ENCODE data around the gene DPP10.

DPP10 gene

GRCh38 chr2:115440746-115441145 is 998.3 kb downstream of the DPP10 start:
- peak; percentile 4 for DNase-seq

DNA sequence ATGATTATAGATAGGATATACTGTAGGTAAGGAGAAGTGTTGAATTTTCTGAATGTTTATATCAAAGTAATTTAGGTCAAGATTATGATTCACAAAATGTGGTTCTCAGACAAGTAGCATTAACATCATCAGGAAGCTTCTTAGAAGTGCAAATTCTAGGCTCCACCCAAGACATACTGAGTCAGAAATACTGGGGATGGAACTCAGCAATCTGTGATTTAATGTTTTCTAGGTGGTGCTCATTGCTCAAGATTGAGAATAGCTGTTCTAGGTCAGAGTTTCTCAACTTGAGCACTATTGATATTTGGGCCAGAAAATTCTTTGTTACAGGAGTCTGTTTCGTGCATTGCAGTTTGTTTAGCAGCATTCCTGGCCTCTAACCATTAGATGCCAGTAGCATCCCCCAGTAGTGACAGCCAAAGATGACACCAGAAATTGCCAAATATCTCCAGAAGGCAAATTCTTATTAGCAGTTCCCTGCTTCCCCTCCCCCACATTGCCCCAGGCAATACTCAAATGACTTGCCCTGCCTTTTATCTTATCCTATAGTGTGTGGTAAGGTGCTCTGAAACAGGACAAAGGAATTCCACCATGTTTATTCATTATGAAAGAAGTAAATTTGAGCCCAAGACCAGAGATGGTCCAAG is 1001.2 kb downstream of the DPP10 start:
- no peak for DNase-seq

DNA sequence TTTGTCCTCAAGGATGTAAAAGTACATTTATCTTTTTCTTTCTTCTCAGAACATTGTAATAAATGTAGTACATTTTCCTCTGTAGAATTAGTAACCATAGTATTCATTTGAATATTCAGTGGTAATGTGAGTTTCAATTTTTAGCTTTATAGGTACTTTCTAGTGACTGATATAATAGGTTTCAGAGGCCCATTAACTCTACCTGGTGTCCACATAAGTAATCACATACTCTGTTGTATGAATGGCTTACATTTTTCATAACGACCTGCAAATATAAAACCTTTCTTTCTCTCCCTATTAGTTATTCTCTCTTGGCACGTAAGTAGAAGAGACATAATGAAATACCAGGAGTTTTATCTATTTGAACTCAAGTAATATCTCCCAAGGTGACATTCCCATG is 1017.6 kb downstream of the DPP10 start:
- DNase-seq, result no peak

- no peak for DNase-seq
Measured at GRCh38 chr2:115480741-115481140, 1038.3 kb downstream of the DPP10 start.

DNA sequence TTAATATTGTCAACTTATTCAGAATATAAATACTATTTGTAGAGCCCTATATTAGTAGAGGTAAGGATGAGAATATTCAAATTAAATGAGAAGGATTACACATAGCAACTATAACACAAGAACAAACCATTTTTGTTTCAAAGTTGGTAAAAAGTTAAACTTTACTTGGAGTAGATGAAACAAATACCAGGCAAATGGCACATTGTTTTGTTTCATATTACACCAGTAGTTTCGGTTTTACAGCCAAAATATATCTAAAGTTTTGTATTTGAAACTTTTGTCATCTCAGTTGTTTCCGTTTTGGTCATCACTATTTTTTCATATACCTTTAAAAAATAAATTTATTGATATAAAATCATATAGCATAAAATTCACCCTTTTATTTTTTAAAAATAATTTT is 1039.4 kb downstream of the DPP10 start:
- DNase-seq, result no peak

DNA sequence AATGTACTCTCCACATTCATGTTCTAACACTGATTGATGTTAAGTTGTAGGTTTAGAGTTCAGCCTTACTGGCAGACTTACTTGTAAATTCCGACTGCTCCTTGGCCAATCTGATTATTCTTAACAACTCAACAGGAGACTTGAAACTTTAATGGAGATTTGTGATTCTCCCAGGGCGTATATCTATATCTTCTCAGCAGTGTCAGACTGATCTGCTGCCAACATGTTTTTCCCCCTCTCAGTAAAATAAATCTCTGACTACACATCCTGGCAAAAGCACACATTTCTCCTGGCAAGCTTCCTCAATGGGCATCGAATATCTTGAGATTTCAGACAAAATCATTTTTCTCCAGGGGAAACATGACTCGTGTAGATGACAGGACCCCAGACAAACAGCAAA is 1041.2 kb downstream of the DPP10 start:
- no peak for DNase-seq

DNA sequence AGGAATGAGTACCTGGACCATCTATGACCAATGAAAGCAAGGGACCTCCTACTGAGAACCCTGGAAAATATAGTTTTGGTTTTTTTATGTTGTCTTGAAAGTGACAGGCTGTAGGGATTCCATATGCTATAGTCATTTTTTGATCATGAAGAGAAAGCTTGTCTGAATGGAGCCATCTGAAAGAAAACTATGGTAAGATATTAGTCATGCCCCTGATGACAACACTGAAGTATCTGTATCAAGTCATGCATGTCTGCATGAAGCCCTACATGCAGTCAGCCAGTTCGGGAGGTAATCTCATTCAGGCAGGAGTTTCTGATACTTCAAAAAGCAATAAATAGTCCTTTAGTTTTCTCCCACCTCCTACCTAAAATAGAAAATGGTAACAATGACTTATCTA is 1042.0 kb downstream of the DPP10 start:
- DNase-seq, result no peak

DNA sequence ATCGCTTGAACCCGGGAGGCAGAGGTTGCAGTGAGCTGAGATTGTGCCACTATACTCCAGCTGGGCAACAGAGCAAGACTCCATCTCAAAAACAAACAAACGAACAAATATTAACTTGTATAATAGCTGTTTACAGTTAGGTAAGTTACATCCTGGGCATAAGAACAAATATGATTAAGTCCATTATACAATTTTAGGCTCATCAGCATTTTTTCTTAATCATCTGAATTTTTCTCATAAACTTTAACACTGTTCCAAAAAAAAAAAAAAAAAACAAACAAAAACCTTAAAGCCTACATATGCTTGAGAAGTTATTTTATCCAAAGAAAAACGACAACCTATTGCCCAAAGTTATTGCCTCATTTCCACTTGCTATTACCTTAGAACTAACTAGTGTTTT is 1042.5 kb downstream of the DPP10 start:
- DNase-seq, result no peak

GRCh38 chr2:115491186-115491793 is 1048.8 kb downstream of the DPP10 start:
- no peak for DNase-seq

GRCh38 chr2:115505331-115505730 is 1062.9 kb downstream of the DPP10 start:
- DNase-seq, result no peak

DNA sequence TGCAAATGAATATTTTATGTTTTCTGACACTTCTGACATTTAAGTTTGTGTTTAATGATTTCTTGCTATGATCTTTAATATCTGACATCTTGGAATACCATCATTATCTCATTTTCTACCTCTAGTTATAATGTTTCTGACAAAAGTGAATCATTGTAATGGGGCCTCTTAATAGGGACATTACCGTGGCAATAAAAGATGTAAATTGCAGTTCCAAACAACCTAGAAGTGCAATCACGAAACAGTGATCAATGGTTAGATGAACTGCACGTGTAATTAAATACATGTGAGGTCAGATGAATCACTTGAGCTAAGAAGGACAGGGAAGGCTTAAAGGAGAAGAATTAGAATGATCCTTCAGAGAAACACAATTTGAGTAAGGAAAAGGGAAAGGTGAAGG is 1078.3 kb downstream of the DPP10 start:
- DNase-seq, result no peak

DNA sequence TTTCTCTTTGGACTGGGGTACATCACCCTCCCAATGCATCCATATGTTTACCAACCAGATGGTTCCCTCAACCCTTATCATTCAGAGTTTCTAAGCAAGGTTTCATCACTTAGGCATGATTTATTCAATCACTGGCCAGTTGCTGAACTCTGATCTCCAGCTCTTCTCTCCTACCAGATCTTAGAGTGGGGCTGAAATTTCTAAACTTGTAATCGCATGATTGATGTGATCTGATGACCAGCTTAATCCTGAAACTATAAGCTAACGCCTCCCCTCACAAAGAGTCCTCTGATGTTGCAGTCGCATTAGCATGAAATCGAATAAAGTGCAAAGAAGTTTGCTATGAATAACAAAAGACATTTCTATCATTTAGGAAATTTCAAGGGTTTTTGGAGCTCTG is 1082.0 kb downstream of the DPP10 start:
- no peak for DNase-seq

GRCh38 chr2:115529627-115530026 is 1087.2 kb downstream of the DPP10 start:
- no peak for DNase-seq

GRCh38 chr2:115533081-115533480 is 1090.6 kb downstream of the DPP10 start:
- no peak for DNase-seq

GRCh38 chr2:115541814-115542213 is 1099.4 kb downstream of the DPP10 start:
- no peak for DNase-seq

DNA sequence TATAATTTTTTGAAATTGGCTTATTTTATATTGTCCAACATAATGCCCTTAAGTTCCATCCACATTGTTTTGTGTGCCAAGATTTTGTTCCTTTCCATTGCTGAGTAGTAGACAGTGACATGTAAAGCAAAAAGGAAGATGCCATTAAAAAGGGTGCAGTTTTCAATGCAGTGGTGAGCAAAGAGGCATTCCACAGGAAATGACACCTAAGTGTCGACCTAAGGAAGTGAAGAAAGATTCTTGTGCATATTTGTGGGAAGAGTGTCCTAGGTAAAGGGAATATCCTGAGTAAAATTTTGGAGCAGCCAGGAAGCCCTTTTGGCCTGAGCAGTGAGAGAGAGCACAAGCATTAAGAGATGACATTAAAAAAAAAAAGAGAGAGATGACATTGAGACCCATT is 1099.9 kb downstream of the DPP10 start:
- DNase-seq, result no peak

DNA sequence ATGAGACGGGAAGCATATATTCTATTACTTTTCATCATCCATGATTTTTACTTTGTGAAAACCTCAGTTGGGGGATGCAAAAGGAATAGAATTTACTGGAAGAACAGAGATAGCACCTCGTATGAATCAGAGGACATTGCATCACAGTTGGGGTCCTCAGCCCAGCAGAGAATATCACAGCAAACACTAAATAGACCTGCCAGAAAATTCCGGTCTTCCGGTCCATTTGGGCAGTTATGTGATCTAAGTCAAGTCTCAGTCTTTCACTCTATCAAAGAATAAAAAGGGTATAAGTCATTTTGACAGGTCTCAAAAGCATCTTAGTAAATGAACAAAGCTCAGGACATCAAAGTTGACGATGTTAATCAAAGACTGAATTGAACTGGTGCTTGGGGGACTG is 1100.6 kb downstream of the DPP10 start:
- DNase-seq, result no peak

DNA sequence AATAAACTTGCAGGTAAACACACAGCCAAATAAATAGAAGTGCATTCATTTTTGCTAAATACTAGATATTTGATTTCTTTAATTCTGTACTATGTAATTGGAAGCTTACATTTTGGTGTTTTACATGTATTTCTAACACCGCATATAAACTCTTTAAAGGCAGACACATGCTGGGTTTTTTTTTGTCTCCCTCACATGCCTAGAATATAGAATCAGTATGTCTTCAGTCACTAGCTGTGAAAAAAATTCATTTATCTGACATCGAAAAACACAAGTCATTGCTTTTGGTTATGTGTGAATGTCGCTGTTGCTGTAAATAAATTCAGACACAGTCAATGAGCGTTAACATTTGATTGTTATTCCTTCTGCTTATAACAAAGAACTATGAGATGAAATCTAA is 1101.0 kb downstream of the DPP10 start:
- DNase-seq, result no peak

DNA sequence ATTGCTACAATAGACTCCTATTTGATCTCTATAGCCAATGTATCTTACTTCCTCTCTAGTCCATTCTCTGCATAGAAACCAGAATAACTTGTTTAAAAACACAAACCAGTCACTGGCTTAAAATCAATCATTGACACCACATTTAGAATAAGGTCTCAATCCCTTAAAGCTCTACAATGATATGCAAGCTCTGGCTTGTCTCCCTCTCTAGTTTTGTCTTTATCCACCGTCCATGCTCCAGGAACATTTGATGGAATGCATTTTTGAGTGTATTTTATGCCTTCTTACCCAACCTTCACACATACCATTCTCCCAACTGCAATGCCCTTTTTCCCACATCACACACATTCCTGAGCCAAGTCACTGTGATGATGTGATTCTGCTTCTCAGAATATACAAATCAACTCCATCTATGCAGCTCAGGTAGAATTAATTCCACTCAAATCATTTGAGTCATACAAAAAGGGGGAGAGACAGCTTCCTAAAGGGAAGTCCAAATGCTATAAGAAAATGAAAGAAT is 1107.2 kb downstream of the DPP10 start:
- no peak for DNase-seq

DNA sequence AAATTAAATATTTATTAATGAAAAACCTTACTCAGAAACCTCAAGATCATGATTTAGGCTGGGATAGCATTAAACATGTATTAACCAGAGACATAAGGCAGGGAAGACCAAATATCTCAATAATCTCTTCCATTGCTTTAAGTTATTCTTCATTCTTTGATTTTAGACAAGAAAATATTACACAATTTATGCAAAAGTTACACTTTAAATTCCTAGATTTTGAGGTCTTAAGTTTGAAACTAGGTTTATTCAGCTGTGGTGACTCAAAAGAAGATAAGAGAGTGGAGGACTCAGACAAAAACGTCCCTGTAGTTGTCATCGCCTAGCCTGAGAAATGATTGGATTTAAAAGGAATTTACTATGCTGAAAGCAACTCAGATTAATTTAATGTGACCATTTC is 1110.3 kb downstream of the DPP10 start:
- DNase-seq, result no peak

- no peak for DNase-seq
Measured at GRCh38 chr2:115554153-115554552, 1111.7 kb downstream of the DPP10 start.

- no peak for DNase-seq
Measured at GRCh38 chr2:115558725-115559124, 1116.3 kb downstream of the DPP10 start.

DNA sequence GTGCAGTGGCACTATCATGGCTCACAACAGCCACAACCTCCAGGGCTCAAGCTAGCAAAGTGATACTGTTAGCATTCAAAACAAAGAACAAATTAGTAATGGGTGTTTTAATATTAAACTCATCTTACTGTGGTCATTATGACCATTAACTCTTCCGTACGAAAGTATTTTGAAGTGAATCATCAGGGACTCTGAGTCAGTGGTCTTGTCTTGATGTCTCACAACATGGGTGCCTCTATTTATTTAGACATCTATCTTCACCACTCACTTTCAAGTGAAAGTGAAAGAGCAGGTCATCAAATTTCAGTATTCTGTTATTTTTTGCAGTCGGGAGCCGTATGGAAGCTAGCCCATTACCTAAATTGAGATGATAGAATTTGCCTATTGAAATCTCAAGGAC is 1118.2 kb downstream of the DPP10 start:
- DNase-seq, result no peak

- no peak for DNase-seq
Measured at GRCh38 chr2:115568643-115569042, 1126.2 kb downstream of the DPP10 start.

Measured in right kidney (tissue), 1 donor.